ENCODE measurements around the gene LTBP3.
A peak's percentile ranks its signal among the peaks of the same experiment; 100 is the strongest.

Gene LTBP3

DNA sequence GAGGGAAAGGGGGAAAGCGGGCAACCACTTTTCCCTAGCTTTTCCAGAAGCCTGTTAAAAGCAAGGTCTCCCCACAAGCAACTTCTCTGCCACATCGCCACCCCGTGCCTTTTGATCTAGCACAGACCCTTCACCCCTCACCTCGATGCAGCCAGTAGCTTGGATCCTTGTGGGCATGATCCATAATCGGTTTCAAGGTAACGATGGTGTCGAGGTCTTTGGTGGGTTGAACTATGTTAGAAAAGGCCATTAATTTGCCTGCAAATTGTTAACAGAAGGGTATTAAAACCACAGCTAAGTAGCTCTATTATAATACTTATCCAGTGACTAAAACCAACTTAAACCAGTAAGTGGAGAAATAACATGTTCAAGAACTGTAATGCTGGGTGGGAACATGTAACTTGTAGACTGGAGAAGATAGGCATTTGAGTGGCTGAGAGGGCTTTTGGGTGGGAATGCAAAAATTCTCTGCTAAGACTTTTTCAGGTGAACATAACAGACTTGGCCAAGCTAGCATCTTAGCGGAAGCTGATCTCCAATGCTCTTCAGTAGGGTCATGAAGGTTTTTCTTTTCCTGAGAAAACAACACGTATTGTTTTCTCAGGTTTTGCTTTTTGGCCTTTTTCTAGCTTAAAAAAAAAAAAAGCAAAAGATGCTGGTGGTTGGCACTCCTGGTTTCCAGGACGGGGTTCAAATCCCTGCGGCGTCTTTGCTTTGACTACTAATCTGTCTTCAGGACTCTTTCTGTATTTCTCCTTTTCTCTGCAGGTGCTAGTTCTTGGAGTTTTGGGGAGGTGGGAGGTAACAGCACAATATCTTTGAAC, 52.5 kb downstream of the LTBP3 start:
- FAIRE-seq, result no peak

DNA sequence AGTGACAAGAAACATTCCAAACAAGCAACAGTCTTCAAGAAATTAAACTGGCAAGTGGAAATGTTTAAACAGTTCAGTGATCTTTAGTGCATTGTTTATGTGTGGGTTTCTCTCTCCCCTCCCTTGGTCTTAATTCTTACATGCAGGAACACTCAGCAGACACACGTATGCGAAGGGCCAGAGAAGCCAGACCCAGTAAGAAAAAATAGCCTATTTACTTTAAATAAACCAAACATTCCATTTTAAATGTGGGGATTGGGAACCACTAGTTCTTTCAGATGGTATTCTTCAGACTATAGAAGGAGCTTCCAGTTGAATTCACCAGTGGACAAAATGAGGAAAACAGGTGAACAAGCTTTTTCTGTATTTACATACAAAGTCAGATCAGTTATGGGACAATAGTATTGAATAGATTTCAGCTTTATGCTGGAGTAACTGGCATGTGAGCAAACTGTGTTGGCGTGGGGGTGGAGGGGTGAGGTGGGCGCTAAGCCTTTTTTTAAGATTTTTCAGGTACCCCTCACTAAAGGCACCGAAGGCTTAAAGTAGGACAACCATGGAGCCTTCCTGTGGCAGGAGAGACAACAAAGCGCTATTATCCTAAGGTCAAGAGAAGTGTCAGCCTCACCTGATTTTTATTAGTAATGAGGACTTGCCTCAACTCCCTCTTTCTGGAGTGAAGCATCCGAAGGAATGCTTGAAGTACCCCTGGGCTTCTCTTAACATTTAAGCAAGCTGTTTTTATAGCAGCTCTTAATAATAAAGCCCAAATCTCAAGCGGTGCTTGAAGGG, 53.3 kb downstream of the LTBP3 start:
- no peak for FAIRE-seq

- no peak for FAIRE-seq
Measured at GRCh38 chr11:65503949-65504673, 54.0 kb downstream of the LTBP3 start.

DNA sequence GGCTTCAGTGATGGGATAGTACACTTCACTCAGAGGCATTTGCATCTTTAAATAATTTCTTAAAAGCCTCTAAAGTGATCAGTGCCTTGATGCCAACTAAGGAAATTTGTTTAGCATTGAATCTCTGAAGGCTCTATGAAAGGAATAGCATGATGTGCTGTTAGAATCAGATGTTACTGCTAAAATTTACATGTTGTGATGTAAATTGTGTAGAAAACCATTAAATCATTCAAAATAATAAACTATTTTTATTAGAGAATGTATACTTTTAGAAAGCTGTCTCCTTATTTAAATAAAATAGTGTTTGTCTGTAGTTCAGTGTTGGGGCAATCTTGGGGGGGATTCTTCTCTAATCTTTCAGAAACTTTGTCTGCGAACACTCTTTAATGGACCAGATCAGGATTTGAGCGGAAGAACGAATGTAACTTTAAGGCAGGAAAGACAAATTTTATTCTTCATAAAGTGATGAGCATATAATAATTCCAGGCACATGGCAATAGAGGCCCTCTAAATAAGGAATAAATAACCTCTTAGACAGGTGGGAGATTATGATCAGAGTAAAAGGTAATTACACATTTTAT, 54.7 kb downstream of the LTBP3 start:
- no peak for FAIRE-seq

- FAIRE-seq, result no peak
Measured at GRCh38 chr11:65502555-65503367, 55.4 kb downstream of the LTBP3 start.

GRCh38 chr11:65502274-65502554, 55.9 kb downstream of the LTBP3 start:
- no peak for FAIRE-seq

- no peak for FAIRE-seq
Measured at GRCh38 chr11:65501472-65502273, 56.5 kb downstream of the LTBP3 start.

GRCh38 chr11:65501186-65501471, 57.0 kb downstream of the LTBP3 start:
- no peak for FAIRE-seq

GRCh38 chr11:65500387-65501185, 57.6 kb downstream of the LTBP3 start:
- no peak for FAIRE-seq

- no peak for FAIRE-seq
Measured at GRCh38 chr11:65499713-65500386, 58.3 kb downstream of the LTBP3 start.

GRCh38 chr11:65498977-65499712, 59.0 kb downstream of the LTBP3 start, which contains the start of gene MALAT1:
MALAT1 (plus strand) TSS chr11:65499045.
- no peak for FAIRE-seq

GRCh38 chr11:65498727-65498976, 59.5 kb downstream of the LTBP3 start:
- FAIRE-seq, result peak; percentile 19

- no peak for FAIRE-seq
Measured at GRCh38 chr11:65498042-65498726, 60.0 kb downstream of the LTBP3 start.

- FAIRE-seq, result peak; percentile 73
Measured at GRCh38 chr11:65497141-65498041, 60.8 kb downstream of the LTBP3 start.

DNA sequence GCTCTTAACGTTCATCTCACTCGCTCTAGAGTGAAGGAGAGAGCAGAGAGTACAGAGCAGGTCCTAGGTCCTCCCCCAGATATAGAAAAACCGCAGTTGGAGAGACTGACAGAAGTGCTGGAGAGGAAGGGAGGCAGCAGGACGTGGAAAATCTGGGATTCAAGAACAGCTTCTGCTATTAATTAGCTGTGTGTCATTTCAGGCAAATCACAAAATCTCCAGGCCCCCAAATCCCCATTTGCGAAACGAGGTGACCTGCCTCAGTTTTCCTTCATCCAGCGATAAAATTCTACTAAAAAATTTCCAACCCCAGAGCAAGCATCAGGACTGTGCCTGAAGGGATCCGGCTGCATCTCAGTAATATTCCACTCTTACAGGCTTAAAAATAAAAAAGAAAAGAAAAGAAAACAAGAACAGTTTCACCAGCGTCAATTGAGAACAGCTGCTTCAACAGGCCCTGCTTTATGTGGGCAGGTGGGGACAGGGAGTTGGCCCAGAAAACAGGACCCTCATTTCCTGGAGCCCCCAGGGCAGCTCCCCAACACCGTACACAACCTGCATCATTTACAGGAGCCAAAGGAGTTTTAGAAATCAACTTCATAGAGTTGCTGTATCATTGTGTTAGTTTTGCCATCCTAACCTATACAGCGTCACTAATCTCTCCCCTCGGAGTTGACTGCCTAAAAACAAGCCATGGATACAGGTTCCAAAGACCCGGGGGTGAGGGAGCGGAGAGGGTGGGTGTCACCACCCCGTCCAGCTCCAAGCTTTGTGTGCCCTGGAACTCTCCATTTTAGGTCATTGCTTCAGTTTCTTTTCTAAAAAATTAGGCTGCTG, 61.6 kb downstream of the LTBP3 start:
- no peak for FAIRE-seq

DNA sequence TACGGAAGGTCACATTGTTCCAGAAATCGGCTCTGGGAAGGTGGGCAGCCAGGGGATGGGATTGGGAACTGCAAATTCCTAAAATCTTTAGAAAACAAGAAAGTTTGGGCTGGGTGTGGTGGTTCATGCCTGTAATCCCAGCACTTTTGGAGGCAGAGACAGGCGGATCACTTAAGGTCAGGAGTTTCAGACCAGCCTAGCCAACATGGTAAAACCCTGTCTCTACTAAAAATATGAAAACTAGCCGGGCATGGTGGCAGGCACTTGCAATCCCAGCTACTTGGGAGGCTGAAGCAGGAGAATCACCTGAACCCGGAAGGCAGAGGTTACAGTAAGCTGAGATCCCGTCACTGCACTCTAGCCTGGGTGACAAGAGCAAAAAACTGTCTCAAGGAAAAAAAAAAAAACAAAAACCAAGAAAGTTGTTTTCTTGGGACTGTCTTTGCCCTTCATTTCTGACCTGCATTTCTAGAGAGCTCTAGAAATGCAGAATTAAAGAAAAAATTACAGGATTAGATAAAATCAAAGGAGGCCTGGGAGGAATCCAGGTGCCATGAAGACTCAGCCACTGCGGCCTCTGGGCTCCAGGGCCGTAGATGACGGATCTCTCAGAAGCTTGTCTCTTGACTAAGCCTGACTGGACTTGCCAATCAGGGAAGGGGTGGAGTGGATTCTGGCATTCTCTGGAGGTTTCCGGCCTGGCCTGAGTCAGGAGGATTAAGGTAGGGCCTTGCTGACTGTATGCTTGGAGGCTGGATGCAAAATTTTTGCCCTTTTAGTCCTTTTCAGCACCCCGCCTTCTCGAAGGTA, 64.6 kb downstream of the LTBP3 start:
- peak; percentile 65 for FAIRE-seq

Measured in A204.1 (cell line).